Bone marrow (tissue), 2 donors: ENCODE results near the gene SPNS1.
"Not testable (repeated sequence)": the region's sequence is repeated elsewhere in the genome, so short reads cannot be mapped to it uniquely, and the experiment has no call there.

Source experiments
- DNase-seq, 2 donors: peaks; one replicate each; lab custom pipeline; 2025; lab: John Stamatoyannopoulos, UW

Gene SPNS1, protein sequence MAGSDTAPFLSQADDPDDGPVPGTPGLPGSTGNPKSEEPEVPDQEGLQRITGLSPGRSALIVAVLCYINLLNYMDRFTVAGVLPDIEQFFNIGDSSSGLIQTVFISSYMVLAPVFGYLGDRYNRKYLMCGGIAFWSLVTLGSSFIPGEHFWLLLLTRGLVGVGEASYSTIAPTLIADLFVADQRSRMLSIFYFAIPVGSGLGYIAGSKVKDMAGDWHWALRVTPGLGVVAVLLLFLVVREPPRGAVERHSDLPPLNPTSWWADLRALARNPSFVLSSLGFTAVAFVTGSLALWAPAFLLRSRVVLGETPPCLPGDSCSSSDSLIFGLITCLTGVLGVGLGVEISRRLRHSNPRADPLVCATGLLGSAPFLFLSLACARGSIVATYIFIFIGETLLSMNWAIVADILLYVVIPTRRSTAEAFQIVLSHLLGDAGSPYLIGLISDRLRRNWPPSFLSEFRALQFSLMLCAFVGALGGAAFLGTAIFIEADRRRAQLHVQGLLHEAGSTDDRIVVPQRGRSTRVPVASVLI

DNA sequence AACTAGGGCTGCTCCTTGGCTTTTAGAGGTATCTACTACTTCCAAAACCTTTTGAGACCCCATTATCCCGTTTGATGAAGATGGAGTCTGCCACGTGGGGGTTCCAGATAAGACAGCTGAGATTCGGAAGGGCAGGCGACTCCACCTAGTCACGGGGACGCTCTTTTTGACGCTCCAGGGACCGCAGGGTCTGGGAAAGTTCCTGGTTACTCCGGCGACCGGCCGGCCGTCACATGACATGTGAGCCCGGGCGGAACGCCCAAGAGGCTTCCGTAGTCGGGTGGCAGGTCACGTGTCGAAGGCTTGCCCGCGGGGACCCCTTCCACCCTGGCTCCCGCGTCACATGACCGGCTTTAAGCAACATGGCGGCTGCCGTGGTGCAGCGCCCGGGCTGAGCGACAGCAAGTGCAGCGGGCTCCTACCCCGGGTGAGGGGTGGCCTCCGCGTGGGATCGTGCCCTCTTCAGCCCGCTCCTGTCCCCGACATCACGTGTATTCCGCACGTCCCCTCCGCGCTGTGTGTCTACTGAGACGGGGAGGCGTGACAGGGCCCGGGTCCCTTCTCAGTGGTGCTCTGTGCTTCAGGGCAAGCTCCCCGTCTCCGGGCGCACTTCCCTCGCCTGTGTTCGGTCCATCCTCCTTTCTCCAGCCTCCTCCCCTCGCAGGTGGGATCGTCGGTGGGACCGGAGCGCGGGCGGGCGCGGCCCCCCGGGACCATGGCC, at the start of gene SPNS1:
Gene SPNS1, plus strand, starts transcription at position 342 of the 721 bp plus-strand sequence. Its CDS starts 374 bp downstream, at position 716.
- peak; percentile 81 to 83 for DNase-seq

DNA sequence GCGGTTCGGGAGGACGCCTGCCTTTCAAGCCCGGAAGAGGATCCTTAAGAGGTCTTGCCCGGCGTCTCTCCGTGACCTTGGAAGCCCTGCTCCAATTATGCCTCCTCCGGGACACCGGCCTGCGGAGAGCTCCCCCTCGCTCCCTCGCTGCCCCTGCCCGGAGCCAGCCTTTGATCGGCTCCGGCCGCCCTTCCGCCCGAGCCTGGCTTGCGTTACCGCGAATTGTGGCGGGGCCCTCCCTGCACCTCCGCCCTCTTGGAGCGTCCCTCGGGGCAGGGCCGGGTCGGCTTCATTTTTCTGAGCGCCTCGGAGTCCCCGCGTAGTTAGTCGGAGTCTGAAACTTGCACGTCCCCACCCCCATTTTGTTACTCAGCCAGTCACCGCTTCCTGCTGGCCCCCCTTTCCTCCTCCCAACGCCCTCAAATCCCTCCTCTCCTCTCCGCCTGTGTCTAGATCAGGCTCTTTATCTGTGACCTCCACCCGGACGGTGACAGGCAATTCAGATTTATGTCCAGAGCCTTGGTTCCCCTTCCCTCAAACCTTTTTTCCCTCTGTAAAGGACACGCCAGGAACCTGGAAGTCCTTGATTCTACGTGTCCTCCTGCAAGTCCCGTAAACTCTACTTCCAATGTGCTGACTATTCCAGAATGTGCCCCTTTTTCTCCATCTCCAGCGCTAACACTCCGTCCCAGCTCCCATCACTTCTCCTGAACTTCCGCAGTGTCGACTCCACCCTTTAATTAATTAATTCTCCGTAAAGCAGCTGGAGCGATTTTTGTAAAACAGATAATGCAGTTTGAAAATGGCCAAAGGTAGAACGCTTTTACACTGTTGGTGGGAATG, 49.0 kb upstream of the SPNS1 start:
- DNase-seq: peak; percentile 92 to 95

DNA sequence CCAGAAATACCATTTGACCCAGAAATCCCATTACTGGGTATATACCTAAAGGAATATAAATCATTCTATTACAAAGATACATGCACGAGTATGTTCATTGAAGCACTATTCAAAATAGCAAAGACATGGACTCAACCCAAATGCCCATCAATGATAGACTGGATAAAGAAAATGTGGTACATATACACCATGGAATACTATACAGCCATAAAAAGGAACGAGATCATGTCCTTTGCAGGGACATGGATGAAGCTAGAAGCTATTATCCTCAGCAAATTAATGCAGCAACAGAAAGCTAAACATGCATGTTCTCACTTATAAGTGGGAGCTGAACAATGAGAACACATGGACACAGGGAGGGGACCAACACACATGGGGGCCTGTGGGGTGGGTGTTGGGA, 48.3 kb upstream of the SPNS1 start:
- DNase-seq: not testable (repeated sequence)

DNA sequence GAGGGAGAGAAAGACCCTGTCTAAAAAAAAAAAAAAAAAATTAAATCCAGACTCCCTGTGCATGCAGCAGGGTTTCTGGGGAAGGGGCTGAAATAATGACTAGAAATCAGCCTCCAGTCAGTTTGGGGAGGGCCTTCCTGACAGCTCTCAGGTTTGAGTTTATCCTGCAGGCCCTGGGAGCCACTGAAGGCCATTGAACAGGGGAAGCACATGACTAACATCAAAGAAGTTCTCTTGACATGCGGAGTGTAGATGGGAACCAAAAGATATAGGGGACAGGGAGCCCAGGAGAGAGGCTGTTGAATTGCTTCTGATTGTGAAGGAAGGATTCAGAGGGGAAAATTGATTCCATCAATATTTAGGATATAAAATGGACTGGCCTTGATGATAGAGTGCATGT, 46.8 kb upstream of the SPNS1 start:
- DNase-seq: no peak

DNA sequence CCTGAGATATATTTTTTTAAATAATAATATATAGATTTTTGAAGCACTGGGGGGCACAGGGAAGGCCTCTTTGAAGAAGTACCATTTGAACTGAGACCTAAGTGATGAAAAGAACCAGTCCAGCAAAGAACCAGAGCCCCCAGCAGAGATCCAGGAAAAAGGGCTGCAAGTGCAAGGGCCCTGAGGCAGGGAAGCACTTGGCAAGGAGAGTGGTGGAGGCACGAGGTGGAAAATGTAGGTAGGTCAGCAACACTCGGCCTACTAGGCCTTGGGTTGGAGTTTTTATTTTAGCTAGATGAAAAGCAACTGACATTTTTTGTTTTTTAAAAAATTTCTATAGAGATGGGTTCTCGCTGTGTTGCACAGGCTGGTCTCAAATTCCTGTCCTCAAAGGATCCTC, 44.4 kb upstream of the SPNS1 start:
- no peak for DNase-seq

DNA sequence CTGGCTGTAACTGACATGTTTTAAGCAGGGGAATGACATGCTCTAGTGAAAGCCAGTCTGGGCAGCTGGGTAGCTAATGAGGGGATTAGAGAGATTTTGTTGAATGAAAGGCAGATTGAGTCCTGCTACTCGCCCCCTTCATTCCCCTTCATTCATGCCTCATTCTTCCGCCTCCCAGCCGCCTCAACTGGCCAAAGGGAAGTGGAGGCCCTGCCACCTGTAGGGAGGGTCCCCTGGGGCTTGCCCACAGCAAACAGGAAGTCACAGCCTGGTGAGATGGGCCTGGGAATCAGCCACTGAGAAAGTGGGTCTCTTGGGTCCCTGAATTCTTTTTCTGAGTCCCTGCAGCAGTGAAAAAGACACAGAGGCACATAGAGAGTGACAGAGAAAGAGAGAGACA, 43.9 kb upstream of the SPNS1 start:
- DNase-seq: no peak

DNA sequence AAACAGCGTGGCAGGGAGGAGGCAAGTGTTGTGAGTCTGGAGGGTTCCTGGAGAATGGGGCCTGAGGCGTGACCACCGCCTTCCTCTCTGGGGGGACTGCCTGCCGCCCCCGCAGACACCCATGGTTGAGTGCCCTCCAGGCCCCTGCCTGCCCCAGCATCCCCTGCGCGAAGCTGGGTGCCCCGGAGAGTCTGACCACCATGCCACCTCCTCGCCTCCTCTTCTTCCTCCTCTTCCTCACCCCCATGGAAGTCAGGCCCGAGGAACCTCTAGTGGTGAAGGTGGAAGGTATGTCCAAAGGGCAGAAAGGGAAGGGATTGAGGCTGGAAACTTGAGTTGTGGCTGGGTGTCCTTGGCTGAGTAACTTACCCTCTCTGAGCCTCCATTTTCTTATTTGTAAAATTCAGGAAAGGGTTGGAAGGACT, 42.8 kb upstream of the SPNS1 start, which contains the start of gene CD19:
Gene CD19, plus strand, starts transcription at position 171 of the 425 bp plus-strand sequence. Its CDS starts 30 bp downstream, at position 201.
- no peak for DNase-seq

DNA sequence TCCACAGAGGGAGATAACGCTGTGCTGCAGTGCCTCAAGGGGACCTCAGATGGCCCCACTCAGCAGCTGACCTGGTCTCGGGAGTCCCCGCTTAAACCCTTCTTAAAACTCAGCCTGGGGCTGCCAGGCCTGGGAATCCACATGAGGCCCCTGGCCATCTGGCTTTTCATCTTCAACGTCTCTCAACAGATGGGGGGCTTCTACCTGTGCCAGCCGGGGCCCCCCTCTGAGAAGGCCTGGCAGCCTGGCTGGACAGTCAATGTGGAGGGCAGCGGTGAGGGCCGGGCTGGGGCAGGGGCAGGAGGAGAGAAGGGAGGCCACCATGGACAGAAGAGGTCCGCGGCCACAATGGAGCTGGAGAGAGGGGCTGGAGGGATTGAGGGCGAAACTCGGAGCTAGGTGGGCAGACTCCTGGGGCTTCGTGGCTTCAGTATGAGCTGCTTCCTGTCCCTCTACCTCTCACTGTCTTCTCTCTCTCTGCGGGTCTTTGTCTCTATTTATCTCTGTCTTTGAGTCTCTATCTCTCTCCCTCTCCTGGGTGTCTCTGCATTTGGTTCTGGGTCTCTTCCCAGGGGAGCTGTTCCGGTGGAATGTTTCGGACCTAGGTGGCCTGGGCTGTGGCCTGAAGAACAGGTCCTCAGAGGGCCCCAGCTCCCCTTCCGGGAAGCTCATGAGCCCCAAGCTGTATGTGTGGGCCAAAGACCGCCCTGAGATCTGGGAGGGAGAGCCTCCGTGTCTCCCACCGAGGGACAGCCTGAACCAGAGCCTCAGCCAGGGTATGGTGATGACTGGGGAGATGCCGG, 42.0 kb upstream of the SPNS1 start:
- DNase-seq: no peak

DNA sequence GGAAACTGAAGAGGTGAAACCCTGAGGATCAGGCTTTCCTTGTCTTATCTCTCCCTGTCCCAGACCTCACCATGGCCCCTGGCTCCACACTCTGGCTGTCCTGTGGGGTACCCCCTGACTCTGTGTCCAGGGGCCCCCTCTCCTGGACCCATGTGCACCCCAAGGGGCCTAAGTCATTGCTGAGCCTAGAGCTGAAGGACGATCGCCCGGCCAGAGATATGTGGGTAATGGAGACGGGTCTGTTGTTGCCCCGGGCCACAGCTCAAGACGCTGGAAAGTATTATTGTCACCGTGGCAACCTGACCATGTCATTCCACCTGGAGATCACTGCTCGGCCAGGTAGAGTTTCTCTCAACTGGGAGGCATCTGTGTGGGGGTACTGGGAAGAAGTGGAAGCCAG, 41.4 kb upstream of the SPNS1 start:
- DNase-seq: no peak

DNA sequence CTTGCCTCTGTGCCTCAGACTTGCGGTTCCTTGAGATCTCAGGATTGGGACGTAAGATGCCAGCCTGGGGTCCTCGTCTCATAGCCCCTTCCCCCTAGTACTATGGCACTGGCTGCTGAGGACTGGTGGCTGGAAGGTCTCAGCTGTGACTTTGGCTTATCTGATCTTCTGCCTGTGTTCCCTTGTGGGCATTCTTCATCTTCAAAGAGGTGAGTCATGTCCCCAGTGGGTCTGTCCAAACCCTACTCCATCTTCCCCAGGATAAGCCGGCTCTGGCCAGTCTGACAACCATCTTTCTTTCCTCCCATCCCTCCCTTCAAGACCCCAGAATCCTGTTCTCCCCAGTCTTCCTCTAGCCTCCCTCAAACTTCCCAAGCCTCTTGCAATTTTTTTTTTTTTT, 39.2 kb upstream of the SPNS1 start:
- DNase-seq: no peak

DNA sequence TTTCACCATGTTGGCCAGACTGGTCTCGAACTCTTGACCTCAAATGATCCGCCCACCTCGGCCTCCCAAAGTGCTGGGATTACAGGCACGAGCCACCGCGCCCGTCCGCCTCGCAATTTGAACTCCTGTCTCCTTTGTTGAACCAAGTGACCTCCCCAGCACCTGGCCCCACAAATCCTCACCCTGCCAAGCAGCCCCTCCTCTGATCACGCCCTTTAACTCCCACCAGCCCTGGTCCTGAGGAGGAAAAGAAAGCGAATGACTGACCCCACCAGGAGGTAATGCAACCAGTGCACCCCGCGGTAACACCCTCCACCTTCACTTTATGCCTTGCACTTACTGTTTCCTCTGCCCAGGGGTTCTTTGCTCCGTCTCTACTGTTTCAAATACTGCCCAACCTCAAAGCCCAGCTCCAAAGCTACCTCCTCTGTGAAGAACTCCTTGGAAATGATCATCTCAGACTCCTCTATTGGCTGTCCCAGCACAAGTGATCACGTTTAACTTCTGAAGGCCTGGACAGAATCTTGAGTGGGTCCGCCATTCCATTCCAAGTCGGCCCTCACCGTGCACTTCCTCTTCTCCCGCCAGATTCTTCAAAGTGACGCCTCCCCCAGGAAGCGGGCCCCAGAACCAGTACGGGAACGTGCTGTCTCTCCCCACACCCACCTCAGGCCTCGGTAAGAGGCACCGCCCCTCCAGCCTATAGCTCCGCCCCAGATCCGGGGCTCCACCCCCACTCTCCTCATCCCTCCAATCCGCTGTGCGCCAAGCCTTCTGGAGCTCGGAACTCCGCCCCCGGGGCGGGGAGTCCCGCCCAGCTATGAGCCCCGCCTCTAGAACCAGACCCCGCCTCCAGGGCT, 38.4 kb upstream of the SPNS1 start:
- DNase-seq: peak; percentile 70 to 85

DNA sequence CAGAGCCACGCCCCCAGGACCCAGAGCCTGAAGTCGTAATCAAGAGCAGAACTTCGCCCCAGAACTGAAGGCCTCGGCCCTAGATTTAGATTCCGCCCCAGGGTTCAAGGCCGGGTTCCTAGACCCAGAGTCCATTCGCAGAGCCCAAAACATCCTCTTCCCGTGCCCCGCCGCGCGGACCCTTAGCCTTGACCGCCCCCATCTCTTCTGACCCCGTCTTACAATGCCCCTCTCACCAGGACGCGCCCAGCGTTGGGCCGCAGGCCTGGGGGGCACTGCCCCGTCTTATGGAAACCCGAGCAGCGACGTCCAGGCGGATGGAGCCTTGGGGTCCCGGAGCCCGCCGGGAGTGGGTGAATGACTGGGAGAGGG, 37.8 kb upstream of the SPNS1 start:
- DNase-seq: no peak

DNA sequence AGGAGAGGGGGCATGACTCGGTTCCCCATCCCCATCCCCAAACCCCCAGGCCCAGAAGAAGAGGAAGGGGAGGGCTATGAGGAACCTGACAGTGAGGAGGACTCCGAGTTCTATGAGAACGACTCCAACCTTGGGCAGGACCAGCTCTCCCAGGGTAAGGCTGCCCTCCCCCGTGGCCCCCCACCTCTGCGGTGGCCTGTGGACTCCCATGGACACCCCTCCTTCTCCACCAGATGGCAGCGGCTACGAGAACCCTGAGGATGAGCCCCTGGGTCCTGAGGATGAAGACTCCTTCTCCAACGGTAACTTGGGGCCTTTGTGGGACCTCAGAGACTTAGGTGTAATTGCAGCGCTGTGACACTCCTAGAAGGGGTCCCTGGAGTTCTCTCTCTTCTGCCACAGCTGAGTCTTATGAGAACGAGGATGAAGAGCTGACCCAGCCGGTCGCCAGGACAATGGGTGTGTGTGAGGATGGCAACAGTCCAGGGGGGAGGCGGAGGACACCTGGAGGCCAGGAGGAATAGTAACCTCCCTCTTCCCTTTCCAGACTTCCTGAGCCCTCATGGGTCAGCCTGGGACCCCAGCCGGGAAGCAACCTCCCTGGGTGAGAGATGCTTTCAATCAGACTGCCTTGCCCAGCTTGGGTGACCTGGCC, 37.2 kb upstream of the SPNS1 start:
- DNase-seq: no peak

DNA sequence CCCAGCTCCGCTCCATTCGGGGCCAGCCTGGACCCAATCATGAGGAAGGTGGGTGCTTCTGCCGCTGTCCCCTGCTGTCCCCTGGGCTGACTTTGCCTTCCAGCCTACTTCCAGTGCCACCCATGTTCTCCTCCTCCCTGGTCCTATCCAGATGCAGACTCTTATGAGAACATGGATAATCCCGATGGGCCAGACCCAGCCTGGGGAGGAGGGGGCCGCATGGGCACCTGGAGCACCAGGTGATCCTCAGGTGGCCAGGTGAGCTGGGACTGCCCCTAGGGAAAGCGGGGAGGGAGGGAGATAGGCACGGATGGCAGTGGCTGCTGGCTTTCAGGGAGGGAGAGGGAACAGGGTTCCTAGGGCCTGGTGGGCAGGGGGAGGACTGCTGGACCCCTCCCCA, 35.9 kb upstream of the SPNS1 start:
- DNase-seq: no peak

DNA sequence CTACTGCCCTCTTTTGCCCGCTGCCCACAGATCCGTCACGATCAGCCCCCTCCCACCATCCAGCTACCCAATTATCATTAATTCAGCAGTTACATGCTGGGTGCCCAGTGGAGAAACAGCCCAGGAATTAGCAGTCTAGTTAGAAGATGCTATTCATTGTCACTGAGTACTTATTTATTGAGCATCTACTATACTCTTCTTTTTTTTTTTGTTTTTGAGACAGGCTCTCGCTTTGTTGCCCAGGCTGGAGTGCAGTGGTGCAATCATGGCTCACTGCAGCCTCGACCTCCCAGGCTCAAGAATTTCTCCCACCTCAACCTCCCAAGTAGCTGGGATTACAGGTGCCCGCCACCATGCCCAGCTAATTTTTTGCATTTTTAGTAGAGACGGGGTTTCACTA, 34.8 kb upstream of the SPNS1 start:
- DNase-seq: not testable (repeated sequence)

DNA sequence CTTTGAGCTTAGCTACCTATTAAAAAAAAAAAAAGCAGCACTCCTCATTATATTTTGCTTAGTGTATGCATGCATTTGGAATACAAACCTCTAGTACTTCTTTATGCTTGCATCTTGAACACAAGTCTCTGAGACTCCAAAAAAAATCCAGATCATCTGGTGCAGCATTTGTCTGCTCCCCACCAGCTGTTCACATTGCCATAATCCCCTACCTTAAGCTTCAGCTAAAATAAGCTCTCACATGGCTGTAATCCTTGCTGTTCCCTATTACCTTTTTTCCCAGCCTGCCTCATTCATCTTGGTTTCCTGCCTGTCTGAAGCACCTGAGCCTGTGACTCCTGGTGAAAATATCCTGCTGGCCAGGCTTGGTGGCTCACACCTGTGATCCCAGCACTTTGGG, 31.3 kb upstream of the SPNS1 start:
- no peak for DNase-seq

DNA sequence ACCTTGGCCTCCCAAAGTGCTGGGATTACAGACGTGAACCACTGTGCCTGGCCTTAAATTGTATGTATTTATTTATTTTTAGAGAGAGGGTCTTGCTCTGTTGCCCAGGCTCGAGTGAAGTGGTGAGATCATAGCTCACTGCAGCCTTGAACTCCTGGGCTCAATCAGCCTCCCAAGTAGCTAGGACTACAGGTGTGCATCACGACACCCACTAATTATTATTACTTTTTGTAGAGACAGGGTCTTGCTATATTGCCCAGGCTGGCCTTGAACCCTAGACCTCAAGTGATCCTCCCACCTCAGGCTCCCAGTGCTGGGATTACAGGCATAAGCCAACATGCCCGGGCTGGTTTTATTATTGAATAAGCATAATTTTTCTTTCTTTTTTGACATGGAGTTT, 27.9 kb upstream of the SPNS1 start:
- DNase-seq: no peak

DNA sequence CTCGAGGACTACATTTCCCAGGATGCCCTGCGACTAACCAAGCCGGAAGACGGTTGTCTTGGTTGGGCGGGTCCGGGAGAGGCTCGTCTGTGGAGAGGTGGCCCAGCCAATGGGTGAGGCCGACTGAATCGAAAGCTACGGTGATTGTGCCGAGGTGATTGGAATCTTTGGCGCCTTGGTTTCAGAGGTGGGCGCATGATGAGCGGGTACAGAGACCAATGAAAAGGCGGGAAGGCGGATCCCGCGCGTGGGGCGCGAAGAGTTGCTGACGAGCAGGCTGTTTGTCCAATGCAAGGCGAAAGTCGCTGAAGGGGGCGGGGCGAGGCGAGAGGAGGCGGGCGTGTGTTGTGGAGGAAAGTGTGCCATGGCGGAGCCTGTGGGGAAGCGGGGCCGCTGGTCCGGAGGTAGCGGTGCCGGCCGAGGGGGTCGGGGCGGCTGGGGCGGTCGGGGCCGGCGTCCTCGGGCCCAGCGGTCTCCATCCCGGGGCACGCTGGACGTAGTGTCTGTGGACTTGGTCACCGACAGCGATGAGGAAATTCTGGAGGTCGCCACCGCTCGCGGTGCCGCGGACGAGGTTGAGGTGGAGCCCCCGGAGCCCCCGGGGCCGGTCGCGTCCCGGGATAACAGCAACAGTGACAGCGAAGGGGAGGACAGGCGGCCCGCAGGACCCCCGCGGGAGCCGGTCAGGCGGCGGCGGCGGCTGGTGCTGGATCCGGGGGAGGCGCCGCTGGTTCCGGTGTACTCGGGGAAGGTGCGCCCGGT, 23.7 kb upstream of the SPNS1 start, which contains the start of gene NFATC2IP:
Gene NFATC2IP, plus strand, starts transcription at position 290 of the 762 bp plus-strand sequence. Its CDS starts 75 bp downstream, at position 365.
- DNase-seq: peak; percentile 98 to 100

DNA sequence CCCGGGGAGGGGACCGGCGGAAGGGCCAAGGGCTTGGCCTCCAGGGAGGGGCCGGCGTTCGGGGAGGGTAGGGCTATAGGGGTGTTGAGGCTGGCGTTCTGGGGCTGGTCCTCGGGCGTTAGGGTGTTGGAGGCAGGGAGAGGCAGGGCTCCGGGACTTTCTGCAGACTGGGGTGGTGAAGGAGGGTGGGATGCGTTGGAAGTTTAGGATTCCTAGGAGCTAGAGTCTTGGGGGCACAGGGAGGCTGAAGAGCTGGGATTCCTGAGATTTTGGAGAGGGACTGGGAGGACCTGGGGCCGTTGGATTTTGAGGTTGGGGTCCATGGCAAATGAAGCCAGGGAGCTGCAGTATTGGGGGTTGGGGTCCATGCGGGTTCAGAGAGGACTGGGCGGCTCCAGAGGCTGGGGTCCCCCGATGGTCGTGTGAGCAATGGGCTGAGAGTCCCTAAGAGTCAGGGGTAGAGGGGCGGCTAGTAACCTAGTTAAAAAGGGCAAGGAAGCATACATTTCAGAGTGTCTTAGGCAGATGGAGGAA, 23.1 kb upstream of the SPNS1 start:
- no peak for DNase-seq
